ENCODE results near the gene PRG2. TPM values are rescaled to one million over a fixed set of nuclear protein-coding genes. Genes with fewer than 3 reads are reported as not detected.

PRG2 gene
- total and polyA plus RNA-seq, 2 of the 4 experiments (the other 2 are of a cell fraction), result not detected

DNA sequence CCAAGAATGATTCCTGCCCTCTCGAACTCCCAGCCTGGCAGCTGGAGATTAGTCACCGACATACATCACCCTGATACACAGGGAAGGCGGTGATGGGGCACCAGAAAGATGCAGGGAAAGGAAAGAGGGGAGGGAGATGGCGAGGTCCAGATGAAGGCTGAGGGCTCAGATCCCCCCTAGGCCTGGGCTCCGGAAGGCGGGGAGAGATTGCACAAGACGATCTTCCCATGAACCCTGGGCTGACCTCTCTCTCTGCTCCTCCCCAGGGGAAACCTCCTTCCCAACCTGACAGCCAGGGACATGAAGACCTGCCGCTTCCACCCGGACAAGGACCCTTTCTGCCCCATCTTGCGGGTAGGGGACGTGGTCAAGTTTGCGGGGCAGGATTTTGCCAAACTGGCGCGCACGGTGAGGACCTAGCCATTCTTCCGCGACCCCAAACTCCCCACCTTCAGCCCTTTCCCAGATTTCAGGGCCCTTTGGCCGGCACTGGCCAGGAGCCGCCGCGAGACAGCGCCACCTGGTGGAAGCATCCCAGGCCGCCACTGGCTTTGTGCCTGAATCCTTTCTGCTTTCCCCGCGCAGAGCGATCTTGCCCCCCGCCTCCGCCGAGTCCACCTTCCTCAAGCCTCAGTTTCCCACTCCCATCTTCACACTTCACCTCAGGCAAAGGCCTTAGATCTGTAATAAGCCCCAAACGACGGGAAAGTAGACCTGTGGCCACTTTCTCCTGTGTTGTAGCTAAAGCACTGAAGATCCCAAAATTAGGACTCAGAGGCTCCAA, 40.8 kb downstream of the PRG2 start (continued):
- TF ChIP-seq BHLHE40 (IDR thresholded peaks at IDR 0.05; ENCODE audit: low read depth, low read length) (no peak), SMC3 (IDR thresholded peaks at IDR 0.05; ENCODE audit: low read depth, low read length) (peak; percentile 47; the same call in 1 of the 2 replicates)

DNA sequence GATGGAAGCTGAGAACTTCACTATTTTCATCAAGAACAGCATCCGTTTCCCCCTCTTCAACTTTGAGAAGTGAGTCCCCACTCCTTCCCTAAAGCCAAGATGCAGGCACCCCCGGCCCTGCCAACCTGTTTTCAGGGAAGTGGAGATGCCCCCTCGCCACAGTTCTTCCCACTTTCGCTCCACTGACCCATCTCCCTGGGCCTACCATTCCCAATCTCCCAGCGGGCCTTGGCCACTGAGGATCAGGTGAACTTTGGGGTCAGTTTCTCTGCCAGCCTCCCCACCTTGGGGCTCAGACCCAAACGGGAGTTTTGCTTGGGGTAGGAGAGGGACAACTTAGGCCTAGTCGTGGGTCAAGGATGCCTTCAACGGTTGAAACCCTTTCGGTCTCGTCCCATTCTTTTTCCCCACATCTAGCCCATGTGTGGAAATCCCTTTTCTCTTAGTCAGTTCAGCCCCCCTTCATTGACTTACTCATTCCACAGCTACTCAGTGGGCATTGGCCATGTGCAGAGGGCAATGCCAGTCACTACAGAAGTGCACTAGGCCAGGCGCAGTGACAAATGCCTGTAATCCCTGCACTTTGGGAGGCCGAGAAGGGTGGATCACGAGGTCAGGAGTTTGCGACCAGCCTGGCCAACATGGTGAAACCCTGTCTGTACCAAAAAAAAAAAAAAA, 41.7 kb downstream of the PRG2 start:
- WGBS, 2 experiments (ENCODE audit: extremely low coverage in 2 of 2, insufficient read length in 1 of 2), result no CpG with 5 or more reads among the region's 14 CpGs
- dilution Hi-C loops (cut with HindIII; ENCODE audit: low sequenced_read_pairs, unreplicated experiment), result no loop called here
- Histone ChIP-seq H2BK120ac (ENCODE audit: low read depth, low read length) (no peak overlapping the region), H3K27me3 (ENCODE audit: control insufficient read depth, insufficient read depth, low read length) (peaks cover 14% of the 10 kb centered on the region), H3K36me3 (ENCODE audit: control insufficient read depth, insufficient read depth, low read length) (no peaks in the 10 kb centered on the region), H3K4me2 (ENCODE audit: low read depth, low read length) (no peak overlapping the region), H3K56ac (ENCODE audit: extremely low read depth, insufficient read depth, low read length) (no peak overlapping the region), H3K27ac (ENCODE audit: insufficient read depth, low read length) (no peak overlapping the region), H3K79me1 (ENCODE audit: low read depth in 1 of 2, low read length in 2 of 2) (no peaks in the 10 kb centered on the region), H3K9me3 (ENCODE audit: control insufficient read depth, insufficient read depth, low read length) (peaks cover 5% of the 10 kb centered on the region; the same call in 1 of the 2 replicates), H2AK9ac (replicated peaks; ENCODE audit: low read depth, low read length, poor library complexity) (no peak overlapping the region), H4K91ac (ENCODE audit: insufficient read depth, low read depth, low read length) (no peak overlapping the region), H4K5ac (ENCODE audit: low read depth, low read length) (no peak overlapping the region), H3K4ac (ENCODE audit: low read depth, low read length) (no peak overlapping the region), H3K9me1 (ENCODE audit: insufficient read depth, low read length) (no peaks in the 10 kb centered on the region), H2BK5ac (ENCODE audit: low read depth, low read length, poor library complexity, severe bottlenecking) (no peak overlapping the region), H4K20me1 (ENCODE audit: insufficient read depth, low read length) (no peaks in the 10 kb centered on the region), H2BK20ac (ENCODE audit: low read depth, low read length) (no peak overlapping the region), H4K8ac (ENCODE audit: low read depth in 2 of 2, low read length in 2 of 2) (no peak overlapping the region), H2AFZ (replicated peaks; ENCODE audit: low read length, poor library complexity) (no peak overlapping the region), H3K14ac (replicated peaks; ENCODE audit: low read depth, low read length) (no peak overlapping the region), H3K18ac (ENCODE audit: low read depth, low read length) (no peak overlapping the region), H3K23ac (ENCODE audit: low read depth, low read length) (no peak overlapping the region), H3K9ac (ENCODE audit: low read depth, low read length) (no peak overlapping the region), H3K4me3 (ENCODE audit: insufficient read depth, low read depth, low read length) (no peak overlapping the region), H2AK5ac (ENCODE audit: low read depth, low read length) (no peak overlapping the region; the same call in 1 of the 2 replicates), H3K4me1 (ENCODE audit: control insufficient read depth, insufficient read depth, low read length) (peaks cover 2% of the 10 kb centered on the region; the same call in 1 of the 2 replicates), H2BK15ac (ENCODE audit: low read depth, low read length) (no peak overlapping the region)
- POLR2A ChIA-PET (ENCODE audit: unreplicated experiment), result no interaction called here
- in situ Hi-C loops (cut with MboI; ENCODE audit: low sequenced_read_pairs), result no loop called here
- ATAC-seq (ENCODE audit: low read depth) (no peak), DNase-seq (peak; percentile 13)
- CTCF ChIA-PET, result interaction anchor here (1.0 kb wide), 1 partner anchor 109 kb away, joined by 4 read pairs; no protein-coding TSS in a partner anchor
- intact Hi-C loops (cut with micrococcal nuclease), result loop anchor here (10.0 kb wide), 1 partner anchor 1176 kb away; no protein-coding TSS in a partner anchor
- BruUV-seq (replicated peaks), result no TSS peak
- no peak for TF ChIP-seq MXI1 (IDR thresholded peaks at IDR 0.05; ENCODE audit: borderline replicate concordance, low read depth, low read length)
- TF ChIP-seq CTCF (conservative IDR thresholded peaks at IDR 0.05; ENCODE audit: low read depth, low read length), result no peak
- TF ChIP-seq MAZ (IDR thresholded peaks at IDR 0.05; ENCODE audit: borderline replicate concordance, low read depth, low read length), result no peak
- no peak for TF ChIP-seq NFE2L2 (IDR thresholded peaks at IDR 0.05; ENCODE audit: low read depth, low read length)
- TF ChIP-seq CHD1 (IDR thresholded peaks at IDR 0.05; ENCODE audit: low read depth, low read length), result no peak
- no peak for TF ChIP-seq POLR2A (IDR thresholded peaks at IDR 0.05; ENCODE audit: low read depth, low read length)
- TF ChIP-seq, protein P1, sequence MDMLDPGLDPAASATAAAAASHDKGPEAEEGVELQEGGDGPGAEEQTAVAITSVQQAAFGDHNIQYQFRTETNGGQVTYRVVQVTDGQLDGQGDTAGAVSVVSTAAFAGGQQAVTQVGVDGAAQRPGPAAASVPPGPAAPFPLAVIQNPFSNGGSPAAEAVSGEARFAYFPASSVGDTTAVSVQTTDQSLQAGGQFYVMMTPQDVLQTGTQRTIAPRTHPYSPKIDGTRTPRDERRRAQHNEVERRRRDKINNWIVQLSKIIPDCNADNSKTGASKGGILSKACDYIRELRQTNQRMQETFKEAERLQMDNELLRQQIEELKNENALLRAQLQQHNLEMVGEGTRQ (IDR thresholded peaks at IDR 0.05; ENCODE audit: low read depth, low read length), result no peak
- TF ChIP-seq, protein P2, sequence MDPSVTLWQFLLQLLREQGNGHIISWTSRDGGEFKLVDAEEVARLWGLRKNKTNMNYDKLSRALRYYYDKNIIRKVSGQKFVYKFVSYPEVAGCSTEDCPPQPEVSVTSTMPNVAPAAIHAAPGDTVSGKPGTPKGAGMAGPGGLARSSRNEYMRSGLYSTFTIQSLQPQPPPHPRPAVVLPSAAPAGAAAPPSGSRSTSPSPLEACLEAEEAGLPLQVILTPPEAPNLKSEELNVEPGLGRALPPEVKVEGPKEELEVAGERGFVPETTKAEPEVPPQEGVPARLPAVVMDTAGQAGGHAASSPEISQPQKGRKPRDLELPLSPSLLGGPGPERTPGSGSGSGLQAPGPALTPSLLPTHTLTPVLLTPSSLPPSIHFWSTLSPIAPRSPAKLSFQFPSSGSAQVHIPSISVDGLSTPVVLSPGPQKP (IDR thresholded peaks at IDR 0.05; ENCODE audit: borderline replicate concordance, low read depth, low read length), result no peak
- TF ChIP-seq BHLHE40 (IDR thresholded peaks at IDR 0.05; ENCODE audit: low read depth, low read length), result no peak
- no peak for TF ChIP-seq CEBPB (IDR thresholded peaks at IDR 0.05; ENCODE audit: low read depth, low read length)
